ENCODE measurements around the gene SPAG17. TPM values are rescaled to one million over a fixed set of nuclear protein-coding genes. Genes with fewer than 3 reads are reported as not detected.
A peak's percentile ranks its signal among the peaks of the same experiment; 100 is the strongest.

SPAG17 gene
- total RNA-seq, 1 donor from 2014 or later, result 0.12 TPM

DNA sequence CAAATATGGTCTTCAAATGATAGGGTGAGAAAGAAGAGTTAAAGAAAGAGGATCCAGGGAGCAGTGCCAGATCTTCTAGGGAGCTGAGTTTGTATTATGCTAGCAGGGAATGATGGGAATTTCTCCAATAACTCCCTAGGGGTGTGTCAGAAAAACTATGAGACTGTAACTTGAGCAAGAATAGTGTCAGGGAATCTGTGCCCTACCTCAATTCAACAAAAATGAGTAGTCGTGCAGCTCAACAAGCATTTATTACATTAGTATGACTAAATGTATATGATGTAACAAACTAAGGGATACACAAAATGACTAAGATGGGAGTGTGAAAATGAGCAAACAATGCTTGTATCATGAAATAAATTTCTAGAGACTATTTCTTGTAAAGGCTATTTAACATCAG, 24.2 kb downstream of the SPAG17 start:
- TF ChIP-seq, protein P1, sequence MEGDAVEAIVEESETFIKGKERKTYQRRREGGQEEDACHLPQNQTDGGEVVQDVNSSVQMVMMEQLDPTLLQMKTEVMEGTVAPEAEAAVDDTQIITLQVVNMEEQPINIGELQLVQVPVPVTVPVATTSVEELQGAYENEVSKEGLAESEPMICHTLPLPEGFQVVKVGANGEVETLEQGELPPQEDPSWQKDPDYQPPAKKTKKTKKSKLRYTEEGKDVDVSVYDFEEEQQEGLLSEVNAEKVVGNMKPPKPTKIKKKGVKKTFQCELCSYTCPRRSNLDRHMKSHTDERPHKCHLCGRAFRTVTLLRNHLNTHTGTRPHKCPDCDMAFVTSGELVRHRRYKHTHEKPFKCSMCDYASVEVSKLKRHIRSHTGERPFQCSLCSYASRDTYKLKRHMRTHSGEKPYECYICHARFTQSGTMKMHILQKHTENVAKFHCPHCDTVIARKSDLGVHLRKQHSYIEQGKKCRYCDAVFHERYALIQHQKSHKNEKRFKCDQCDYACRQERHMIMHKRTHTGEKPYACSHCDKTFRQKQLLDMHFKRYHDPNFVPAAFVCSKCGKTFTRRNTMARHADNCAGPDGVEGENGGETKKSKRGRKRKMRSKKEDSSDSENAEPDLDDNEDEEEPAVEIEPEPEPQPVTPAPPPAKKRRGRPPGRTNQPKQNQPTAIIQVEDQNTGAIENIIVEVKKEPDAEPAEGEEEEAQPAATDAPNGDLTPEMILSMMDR (IDR thresholded peaks at IDR 0.05), result no peak
- H3K9me3 ChIP-seq, result no peaks in the 10 kb centered on the region
- no peaks in the 10 kb centered on the region for H3K36me3 ChIP-seq
- ATAC-seq (no peak), DNase-seq (no peak)
- H3K4me1 ChIP-seq, result no peaks in the 10 kb centered on the region
- H3K27ac ChIP-seq, result no peak overlapping the region
- H3K27me3 ChIP-seq, result no peaks in the 10 kb centered on the region
- intact Hi-C loops (cut with DNase I), result no loop called here
- no peak overlapping the region for H3K4me3 ChIP-seq

DNA sequence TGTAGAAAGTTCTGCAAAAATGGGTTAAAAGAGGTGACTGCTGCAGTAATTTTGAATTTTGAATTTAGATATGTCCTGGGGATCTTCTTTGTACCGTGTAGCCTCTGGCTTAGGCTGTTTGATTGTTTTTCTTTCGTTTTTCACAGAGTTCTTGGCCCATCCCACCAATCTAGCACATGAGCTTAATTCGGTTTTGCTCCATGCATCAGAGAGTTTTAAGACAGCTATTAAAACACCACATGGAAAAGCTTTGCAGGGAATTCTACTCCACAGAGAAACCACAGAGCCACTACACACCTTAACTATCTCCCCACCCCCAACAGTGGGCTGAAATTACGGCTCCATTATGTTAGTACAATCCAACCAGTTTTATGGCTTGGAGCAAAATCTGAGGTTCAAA, 25.5 kb downstream of the SPAG17 start:
- TF ChIP-seq, protein P1 (IDR thresholded peaks at IDR 0.05), result no peak
- Histone ChIP-seq H3K36me3 (no peaks in the 10 kb centered on the region), H3K4me3 (no peak overlapping the region), H3K4me1 (no peaks in the 10 kb centered on the region), H3K27ac (no peak overlapping the region), H3K27me3 (no peaks in the 10 kb centered on the region), H3K9me3 (no peaks in the 10 kb centered on the region)
- intact Hi-C loops (cut with DNase I), result no loop called here
- ATAC-seq (no peak), DNase-seq (no peak)

DNA sequence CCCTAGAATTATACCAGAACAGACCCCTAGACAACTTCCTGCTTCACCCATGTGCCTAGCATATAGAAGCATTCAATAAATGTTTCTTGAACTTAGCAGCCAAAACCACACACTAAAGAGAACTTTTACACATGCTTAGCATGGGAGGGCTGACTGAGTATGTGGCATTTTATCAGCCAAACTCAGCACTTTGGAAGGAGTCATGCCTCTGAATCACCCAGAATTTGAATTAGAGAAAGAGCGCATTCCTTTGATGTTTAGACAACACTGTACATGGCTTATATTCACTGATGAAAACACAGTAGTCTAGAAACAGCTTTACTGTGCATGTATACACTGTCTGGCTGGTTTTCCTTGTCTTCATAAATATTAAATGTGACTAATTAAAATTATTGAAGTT, 26.1 kb downstream of the SPAG17 start:
- H3K27ac ChIP-seq, result no peak overlapping the region
- H3K27me3 ChIP-seq, result no peaks in the 10 kb centered on the region
- H3K36me3 ChIP-seq, result no peaks in the 10 kb centered on the region
- TF ChIP-seq, protein P1 (IDR thresholded peaks at IDR 0.05), result no peak
- H3K9me3 ChIP-seq, result no peaks in the 10 kb centered on the region
- H3K4me3 ChIP-seq, result no peak overlapping the region
- H3K4me1 ChIP-seq, result no peaks in the 10 kb centered on the region
- ATAC-seq, result no peak
- intact Hi-C loops (cut with DNase I), result no loop called here
- DNase-seq, result no peak

DNA sequence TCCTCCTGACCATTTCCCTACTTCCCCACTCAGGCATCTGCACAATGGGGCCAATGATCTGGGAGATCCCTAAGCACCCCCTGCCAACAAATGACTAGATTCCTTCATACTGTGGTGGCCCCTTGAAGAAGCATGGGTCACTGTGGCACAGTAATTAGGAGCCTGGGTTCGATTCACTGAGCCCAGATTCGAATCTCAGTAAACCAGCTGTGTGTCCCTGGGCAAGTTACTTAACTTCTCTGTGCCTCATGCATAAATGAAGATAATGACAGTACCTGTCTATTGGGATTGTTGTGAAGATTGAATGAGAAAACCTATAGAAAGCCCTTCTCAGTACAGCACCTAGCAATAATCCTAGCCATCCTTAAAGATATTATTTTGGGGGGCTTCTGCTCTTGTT, 27.5 kb downstream of the SPAG17 start:
- Histone ChIP-seq H3K36me3 (no peaks in the 10 kb centered on the region), H3K27me3 (no peaks in the 10 kb centered on the region), H3K4me1 (no peaks in the 10 kb centered on the region), H3K9me3 (no peaks in the 10 kb centered on the region), H3K4me3 (no peak overlapping the region), H3K27ac (no peak overlapping the region)
- intact Hi-C loops (cut with DNase I), result no loop called here
- DNase-seq, result no peak
- ATAC-seq, result no peak
- TF ChIP-seq, protein P1 (IDR thresholded peaks at IDR 0.05), result no peak

DNA sequence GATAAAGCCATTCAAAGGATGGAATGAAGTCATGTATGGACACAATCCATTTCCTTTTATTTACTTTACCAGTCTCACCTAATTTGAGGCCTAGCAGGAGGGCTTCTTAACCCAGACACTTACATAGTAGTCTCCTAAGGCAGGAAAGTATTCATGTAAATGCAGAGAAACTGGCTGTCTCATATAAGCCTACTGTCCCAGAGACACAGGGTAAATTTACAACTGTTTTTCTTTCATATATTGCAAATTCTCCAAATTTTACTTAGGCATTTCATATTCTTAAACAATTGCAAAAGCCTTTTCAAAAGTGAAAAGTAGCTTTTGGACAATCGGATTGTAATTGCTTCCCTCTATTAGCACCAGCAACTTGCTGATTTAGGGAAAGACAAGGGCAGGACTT, 29.9 kb downstream of the SPAG17 start:
- DNase-seq (no peak), ATAC-seq (no peak)
- Histone ChIP-seq H3K27ac (no peak overlapping the region), H3K36me3 (no peaks in the 10 kb centered on the region), H3K27me3 (no peaks in the 10 kb centered on the region), H3K9me3 (no peaks in the 10 kb centered on the region), H3K4me3 (no peak overlapping the region), H3K4me1 (no peaks in the 10 kb centered on the region)
- TF ChIP-seq, protein P1 (IDR thresholded peaks at IDR 0.05), result no peak
- intact Hi-C loops (cut with DNase I), result no loop called here

DNA sequence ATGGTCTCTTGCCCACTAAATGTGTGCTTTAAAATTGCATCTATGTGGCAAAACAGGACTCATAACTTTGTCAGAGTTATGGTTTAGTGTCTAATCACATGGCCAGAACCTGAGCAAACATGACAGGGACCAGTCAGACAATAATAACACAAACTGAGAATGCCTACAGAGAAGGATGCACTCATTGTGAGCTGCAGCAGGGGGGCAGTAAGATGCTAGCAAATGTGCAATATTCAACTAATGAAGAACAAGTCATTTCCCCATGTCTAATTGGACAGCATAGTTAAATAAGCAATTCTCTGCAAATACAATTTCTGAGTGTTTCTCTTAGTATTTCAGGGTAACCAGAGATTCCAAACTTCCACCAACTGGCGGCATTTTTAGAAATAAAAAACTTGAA, 30.8 kb downstream of the SPAG17 start:
- TF ChIP-seq, protein P1 (IDR thresholded peaks at IDR 0.05), result peak; percentile 11
- Histone ChIP-seq H3K4me1 (no peaks in the 10 kb centered on the region), H3K36me3 (no peaks in the 10 kb centered on the region), H3K27ac (no peak overlapping the region), H3K9me3 (no peaks in the 10 kb centered on the region), H3K4me3 (no peak overlapping the region), H3K27me3 (no peaks in the 10 kb centered on the region)
- no peak for ATAC-seq
- DNase-seq, result no peak
- intact Hi-C loops (cut with DNase I), result no loop called here

Measured in upper lobe of right lung (tissue), 1 donor.